GM23338 (cell line): ENCODE measurements around the gene P2RY8. TPM values are rescaled to one million over a fixed set of nuclear protein-coding genes. Genes with fewer than 3 reads are reported as not detected.

Experiments
- ATAC-seq: fragments of 200-7000 bp; cut with Tn5 transposase; 3 replicates; pipeline ENCODE4 v1.9.1; 2020
- DNase-seq: peaks from one replicate; pipeline ENCODE4 v3.0.0-alpha.2; 2015; ENCODE audit warnings: low spot score
- H2AFZ ChIP-seq: fragments of 200-600 bp; sonication (generic); 2 replicates; pipeline ENCODE4 v1.8.0; 2016; ENCODE audit warnings: antibody characterized with exemption, mild to moderate bottlenecking, moderate library complexity
- H3F3A ChIP-seq: fragments of 200-600 bp; sonication (generic); replicated peaks from 2 replicates; pipeline ENCODE4 v1.8.0; 2017; ENCODE audit warnings: antibody characterized with exemption, mixed run types, low read depth
- H3K27ac ChIP-seq: fragments of 200-600 bp; sonication (generic); 2 replicates; pipeline ENCODE4 v1.6.1; 2016; ENCODE audit warnings: low read depth
- H3K27me3 ChIP-seq: fragments of 200-600 bp; sonication (generic); 2 replicates; pipeline ENCODE4 v1.8.0; 2016; ENCODE audit warnings: mild to moderate bottlenecking, mixed run types, moderate library complexity; ENCODE audit not compliant: insufficient read depth
- H3K36me3 ChIP-seq: fragments of 200-600 bp; sonication (generic); 2 replicates; pipeline ENCODE4 v1.8.0; 2016; ENCODE audit warnings: mild to moderate bottlenecking; ENCODE audit not compliant: insufficient read depth
- H3K4me1 ChIP-seq: fragments of 200-600 bp; sonication (generic); 2 replicates; pipeline ENCODE4 v1.8.0; 2016; ENCODE audit warnings: mild to moderate bottlenecking, moderate library complexity; ENCODE audit not compliant: insufficient read depth
- H3K4me2 ChIP-seq: fragments of 200-600 bp; sonication (generic); 2 replicates; pipeline ENCODE4 v1.7.1; 2017; ENCODE audit warnings: mixed run types
- H3K4me3 ChIP-seq: fragments of 200-600 bp; sonication (generic); 2 replicates; pipeline ENCODE4 v1.6.1; 2016; ENCODE audit warnings: mixed run types
- H3K79me2 ChIP-seq: fragments of 200-600 bp; sonication (generic); replicated peaks from 2 replicates; pipeline ENCODE4 v1.8.0; 2017; ENCODE audit warnings: mild to moderate bottlenecking; ENCODE audit not compliant: insufficient read depth
- H3K9me2 ChIP-seq: fragments of 200-600 bp; sonication (generic); 2 replicates; pipeline ENCODE4 v1.8.0; 2017; ENCODE audit not compliant: insufficient read depth
- H4K20me1 ChIP-seq: fragments of 200-600 bp; sonication (generic); replicated peaks from 2 replicates; pipeline ENCODE4 v1.8.0; 2017; ENCODE audit warnings: mild to moderate bottlenecking; ENCODE audit not compliant: insufficient read depth
- H3K27ac Mint-ChIP-seq: 2 replicates; pipeline ENCODE4 v1.8.0; 2020; ENCODE audit warnings: inconsistent platforms, mild to moderate bottlenecking, moderate library complexity, mixed read lengths
- H3K27me3 Mint-ChIP-seq: 3 replicates; pipeline ENCODE4 v1.8.0; 2022; ENCODE audit warnings: low read depth, mild to moderate bottlenecking, moderate library complexity, mixed read lengths, inconsistent platforms; ENCODE audit not compliant: insufficient read depth, poor library complexity
- H3K36me3 Mint-ChIP-seq: 3 replicates; pipeline ENCODE4 v1.8.0; 2021; ENCODE audit warnings: low read depth, mild to moderate bottlenecking, inconsistent platforms, moderate library complexity, mixed read lengths
- H3K4me1 Mint-ChIP-seq: 3 replicates; pipeline ENCODE4 v1.8.0; 2020; ENCODE audit warnings: mild to moderate bottlenecking, inconsistent platforms, mixed read lengths
- H3K4me3 Mint-ChIP-seq: 3 replicates; pipeline ENCODE4 v1.8.0; 2021; ENCODE audit warnings: moderate library complexity, mild to moderate bottlenecking, inconsistent platforms, mixed read lengths
- H3K9me3 Mint-ChIP-seq: 3 replicates; pipeline ENCODE4 v1.8.0; 2020; ENCODE audit warnings: moderate library complexity, mild to moderate bottlenecking, inconsistent platforms, mixed read lengths
- ETS1 ChIP-seq: IDR thresholded peaks from 2 replicates; pipeline ENCODE4 v1.6.1; 2016; ENCODE audit warnings: antibody characterized with exemption
- EZH2 ChIP-seq: fragments of 200-600 bp; sonication (generic); IDR thresholded peaks from one replicate; pipeline ENCODE4 v1.8.0; 2017; ENCODE audit warnings: antibody characterized with exemption, mild to moderate bottlenecking, low read depth; ENCODE audit not compliant: unreplicated experiment
- EZH2phosphoT487 ChIP-seq: fragments of 200-600 bp; sonication (generic); IDR thresholded peaks from one replicate; pipeline ENCODE4 v1.8.1; 2018; ENCODE audit warnings: antibody characterized with exemption; ENCODE audit not compliant: unreplicated experiment
- JUNB ChIP-seq: IDR thresholded peaks from one replicate; pipeline ENCODE4 v1.6.1; 2016; ENCODE audit warnings: antibody characterized with exemption; ENCODE audit not compliant: unreplicated experiment
- NANOG ChIP-seq: IDR thresholded peaks from 2 replicates; pipeline ENCODE4 v1.6.1; 2016; ENCODE audit warnings: antibody characterized with exemption, borderline replicate concordance
- POLR2AphosphoS5 ChIP-seq: IDR thresholded peaks from 2 replicates; pipeline ENCODE4 v1.6.1; 2016; ENCODE audit warnings: antibody characterized with exemption, low read depth
- STAT1 ChIP-seq: IDR thresholded peaks from one replicate; pipeline ENCODE4 v1.6.1; 2016; ENCODE audit warnings: antibody characterized with exemption; ENCODE audit not compliant: unreplicated experiment
- ZNF114 ChIP-seq: fragments of 250-450 bp; sonication (Bioruptor Pico); IDR thresholded peaks from 2 replicates; pipeline ENCODE4 v1.5.0; 2020; ENCODE audit warnings: mild to moderate bottlenecking, moderate library complexity
- ZNF331 ChIP-seq: fragments of 250-450 bp; sonication (Bioruptor Pico); IDR thresholded peaks from 2 replicates; pipeline ENCODE4 v1.5.0; 2020; ENCODE audit warnings: low read depth, mild to moderate bottlenecking, moderate library complexity
- polyA plus RNA-seq: library from polyadenylated mRNA; unstranded; fragments of >200 nt; fragmentation: Nextera tagmentation; extraction: Ambion mirVana; gene quantifications from 2 replicates; pipeline ENCODE4 v1.2.1, GENCODE V29; 2016
- total RNA-seq: library from RNA; depleted of rRNA; stranded (reverse); fragments of >200 nt; shearing (Covaris generic); gene quantifications from 2 replicates; pipeline ENCODE4 v1.2.3, GENCODE V29; 2014
- TF ChIP-seq, protein P1 (sequence below): fragments of 250-450 bp; sonication (Bioruptor Pico); IDR thresholded peaks from 2 replicates; pipeline ENCODE4 v1.5.0; 2020; ENCODE audit warnings: mild to moderate bottlenecking, moderate library complexity
- TF ChIP-seq, protein P2 (sequence below), 2 experiments: fragments of 200-600 bp in 1 of 2; sonication (generic) in 1 of 2; conservative IDR thresholded peaks; 2 replicates each; pipeline versions ENCODE4 v1.5.1 to v1.6.1; 2016 to 2017; ENCODE audit warnings: antibody characterized with exemption in 2 of 2, low read depth in 2 of 2, mild to moderate bottlenecking in 2 of 2, moderate library complexity in 1 of 2

Gene P2RY8
- total and polyA plus RNA-seq, 2 experiments from 2014 or later = 0.24 TPM; not detected in 1

GRCh38 chrX:1476682-1477081 lies 60.3 kb downstream of the P2RY8 start (continued):
- TF ChIP-seq ETS1 (no peak), JUNB (no peak), POLR2AphosphoS5 (no peak)

DNA sequence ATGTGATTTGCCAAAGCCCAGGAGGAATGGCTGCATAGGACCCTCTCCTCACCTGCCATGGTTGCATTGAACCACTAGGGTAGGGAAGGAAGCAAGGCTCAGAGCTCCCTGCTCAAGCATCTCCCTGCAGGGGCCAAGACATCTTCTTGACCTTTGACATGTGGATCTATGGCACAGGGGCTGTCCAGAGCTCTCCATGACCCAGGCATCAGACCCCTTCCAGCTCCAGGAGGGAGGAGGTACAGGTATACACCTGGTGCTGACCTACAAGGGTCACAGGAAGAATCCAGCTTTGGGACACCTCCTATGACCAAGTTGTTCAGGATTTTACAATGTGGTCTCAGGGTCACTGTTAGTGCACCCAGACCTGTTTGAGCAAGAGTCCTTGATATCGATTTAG lies 61.1 kb downstream of the P2RY8 start:
- Mint-ChIP-seq H3K9me3 (peaks cover 87% of the 10 kb centered on the region), H3K27ac (no peak overlapping the region), H3K27me3 (peaks cover 9% of the 10 kb centered on the region), H3K4me1 (no peaks in the 10 kb centered on the region; the same call in 2 of the 3 replicates), H3K36me3 (peaks cover 33% of the 10 kb centered on the region), H3K4me3 (no peak overlapping the region)
- DNase-seq (no peak), ATAC-seq (no peak)
- H2AFZ ChIP-seq = no peak overlapping the region
- no peaks in the 10 kb centered on the region for H3K9me2 ChIP-seq
- no peaks in the 10 kb centered on the region for H3K4me1 ChIP-seq
- TF ChIP-seq ZNF114 (CRISPR knock-in tag) (no peak), NANOG (no peak), EZH2phosphoT487 (no peak)
- H4K20me1 ChIP-seq = no peaks in the 10 kb centered on the region
- H3K4me3 ChIP-seq = no peak overlapping the region
- no peaks in the 10 kb centered on the region for H3K79me2 ChIP-seq
- H3K36me3 ChIP-seq = 0 out of 2 replicates have a peak, but pooled peaks cover 4% of the 10 kb centered on the region
- H3K4me2 ChIP-seq = no peak overlapping the region
- no peak overlapping the region for H3K27ac ChIP-seq
- no peaks in the 10 kb centered on the region for H3F3A ChIP-seq
- no peaks in the 10 kb centered on the region for H3K27me3 ChIP-seq

DNA sequence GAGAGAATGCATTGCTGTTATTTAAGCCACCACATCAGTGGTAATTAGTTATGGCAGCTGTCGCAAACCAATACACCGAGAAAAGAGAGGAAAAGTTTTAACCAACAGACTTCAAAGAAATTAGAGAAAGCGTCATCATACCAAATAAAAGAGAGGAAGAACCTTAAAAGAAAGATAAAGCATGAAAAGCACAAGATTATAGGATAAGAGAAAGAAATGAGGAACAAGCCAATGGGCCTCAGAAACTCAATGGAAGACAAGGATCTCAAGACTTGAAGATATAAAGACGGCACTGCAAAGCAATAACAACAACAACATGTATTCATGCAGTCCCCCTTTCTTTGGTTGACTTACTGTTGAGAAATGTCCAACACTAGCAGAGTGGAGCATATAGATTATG lies 61.5 kb downstream of the P2RY8 start:
- no peak overlapping the region for H3K4me3 Mint-ChIP-seq
- peaks cover 86% of the 10 kb centered on the region for H3K9me3 Mint-ChIP-seq
- Histone ChIP-seq H2AFZ (no peak overlapping the region), H3K9me2 (no peaks in the 10 kb centered on the region), H3F3A (no peaks in the 10 kb centered on the region), H3K79me2 (no peaks in the 10 kb centered on the region), H3K36me3 (0 out of 2 replicates have a peak, but pooled peaks cover 4% of the 10 kb centered on the region), H3K4me1 (no peaks in the 10 kb centered on the region), H3K4me2 (no peak overlapping the region), H3K27ac (no peak overlapping the region), H3K4me3 (no peak overlapping the region), H3K27me3 (no peaks in the 10 kb centered on the region), H4K20me1 (no peaks in the 10 kb centered on the region)
- DNase-seq (no peak), ATAC-seq (no peak)
- peaks cover 33% of the 10 kb centered on the region for H3K36me3 Mint-ChIP-seq
- H3K27me3 Mint-ChIP-seq = peaks cover 8% of the 10 kb centered on the region
- no peak overlapping the region for H3K27ac Mint-ChIP-seq
- no peaks in the 10 kb centered on the region; the same call in 2 of the 3 replicates for H3K4me1 Mint-ChIP-seq
- TF ChIP-seq STAT1 (no peak), POLR2AphosphoS5 (no peak), ZNF331 (CRISPR knock-in tag) (no peak), NANOG (no peak), ETS1 (no peak), EZH2 (no peak)
- TF ChIP-seq, protein P1, sequence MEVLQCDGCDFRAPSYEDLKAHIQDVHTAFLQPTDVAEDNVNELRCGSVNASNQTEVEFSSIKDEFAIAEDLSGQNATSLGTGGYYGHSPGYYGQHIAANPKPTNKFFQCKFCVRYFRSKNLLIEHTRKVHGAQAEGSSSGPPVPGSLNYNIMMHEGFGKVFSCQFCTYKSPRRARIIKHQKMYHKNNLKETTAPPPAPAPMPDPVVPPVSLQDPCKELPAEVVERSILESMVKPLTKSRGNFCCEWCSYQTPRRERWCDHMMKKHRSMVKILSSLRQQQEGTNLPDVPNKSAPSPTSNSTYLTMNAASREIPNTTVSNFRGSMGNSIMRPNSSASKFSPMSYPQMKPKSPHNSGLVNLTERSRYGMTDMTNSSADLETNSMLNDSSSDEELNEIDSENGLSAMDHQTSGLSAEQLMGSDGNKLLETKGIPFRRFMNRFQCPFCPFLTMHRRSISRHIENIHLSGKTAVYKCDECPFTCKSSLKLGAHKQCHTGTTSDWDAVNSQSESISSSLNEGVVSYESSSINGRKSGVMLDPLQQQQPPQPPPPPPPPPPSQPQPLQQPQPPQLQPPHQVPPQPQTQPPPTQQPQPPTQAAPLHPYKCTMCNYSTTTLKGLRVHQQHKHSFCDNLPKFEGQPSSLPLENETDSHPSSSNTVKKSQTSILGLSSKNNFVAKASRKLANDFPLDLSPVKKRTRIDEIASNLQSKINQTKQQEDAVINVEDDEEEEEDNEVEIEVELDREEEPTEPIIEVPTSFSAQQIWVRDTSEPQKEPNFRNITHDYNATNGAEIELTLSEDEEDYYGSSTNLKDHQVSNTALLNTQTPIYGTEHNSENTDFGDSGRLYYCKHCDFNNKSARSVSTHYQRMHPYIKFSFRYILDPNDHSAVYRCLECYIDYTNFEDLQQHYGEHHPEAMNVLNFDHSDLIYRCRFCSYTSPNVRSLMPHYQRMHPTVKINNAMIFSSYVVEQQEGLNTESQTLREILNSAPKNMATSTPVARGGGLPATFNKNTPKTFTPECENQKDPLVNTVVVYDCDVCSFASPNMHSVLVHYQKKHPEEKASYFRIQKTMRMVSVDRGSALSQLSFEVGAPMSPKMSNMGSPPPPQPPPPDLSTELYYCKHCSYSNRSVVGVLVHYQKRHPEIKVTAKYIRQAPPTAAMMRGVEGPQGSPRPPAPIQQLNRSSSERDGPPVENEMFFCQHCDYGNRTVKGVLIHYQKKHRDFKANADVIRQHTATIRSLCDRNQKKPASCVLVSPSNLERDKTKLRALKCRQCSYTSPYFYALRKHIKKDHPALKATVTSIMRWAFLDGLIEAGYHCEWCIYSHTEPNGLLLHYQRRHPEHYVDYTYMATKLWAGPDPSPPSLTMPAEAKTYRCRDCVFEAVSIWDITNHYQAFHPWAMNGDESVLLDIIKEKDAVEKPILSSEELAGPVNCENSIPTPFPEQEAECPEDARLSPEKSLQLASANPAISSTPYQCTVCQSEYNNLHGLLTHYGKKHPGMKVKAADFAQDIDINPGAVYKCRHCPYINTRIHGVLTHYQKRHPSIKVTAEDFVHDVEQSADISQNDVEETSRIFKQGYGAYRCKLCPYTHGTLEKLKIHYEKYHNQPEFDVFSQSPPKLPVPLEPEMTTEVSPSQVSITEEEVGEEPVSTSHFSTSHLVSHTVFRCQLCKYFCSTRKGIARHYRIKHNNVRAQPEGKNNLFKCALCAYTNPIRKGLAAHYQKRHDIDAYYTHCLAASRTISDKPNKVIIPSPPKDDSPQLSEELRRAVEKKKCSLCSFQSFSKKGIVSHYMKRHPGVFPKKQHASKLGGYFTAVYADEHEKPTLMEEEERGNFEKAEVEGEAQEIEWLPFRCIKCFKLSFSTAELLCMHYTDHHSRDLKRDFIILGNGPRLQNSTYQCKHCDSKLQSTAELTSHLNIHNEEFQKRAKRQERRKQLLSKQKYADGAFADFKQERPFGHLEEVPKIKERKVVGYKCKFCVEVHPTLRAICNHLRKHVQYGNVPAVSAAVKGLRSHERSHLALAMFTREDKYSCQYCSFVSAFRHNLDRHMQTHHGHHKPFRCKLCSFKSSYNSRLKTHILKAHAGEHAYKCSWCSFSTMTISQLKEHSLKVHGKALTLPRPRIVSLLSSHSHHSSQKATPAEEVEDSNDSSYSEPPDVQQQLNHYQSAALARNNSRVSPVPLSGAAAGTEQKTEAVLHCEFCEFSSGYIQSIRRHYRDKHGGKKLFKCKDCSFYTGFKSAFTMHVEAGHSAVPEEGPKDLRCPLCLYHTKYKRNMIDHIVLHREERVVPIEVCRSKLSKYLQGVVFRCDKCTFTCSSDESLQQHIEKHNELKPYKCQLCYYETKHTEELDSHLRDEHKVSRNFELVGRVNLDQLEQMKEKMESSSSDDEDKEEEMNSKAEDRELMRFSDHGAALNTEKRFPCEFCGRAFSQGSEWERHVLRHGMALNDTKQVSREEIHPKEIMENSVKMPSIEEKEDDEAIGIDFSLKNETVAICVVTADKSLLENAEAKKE (CRISPR knock-in tag) = no peak
- TF ChIP-seq, protein P2, sequence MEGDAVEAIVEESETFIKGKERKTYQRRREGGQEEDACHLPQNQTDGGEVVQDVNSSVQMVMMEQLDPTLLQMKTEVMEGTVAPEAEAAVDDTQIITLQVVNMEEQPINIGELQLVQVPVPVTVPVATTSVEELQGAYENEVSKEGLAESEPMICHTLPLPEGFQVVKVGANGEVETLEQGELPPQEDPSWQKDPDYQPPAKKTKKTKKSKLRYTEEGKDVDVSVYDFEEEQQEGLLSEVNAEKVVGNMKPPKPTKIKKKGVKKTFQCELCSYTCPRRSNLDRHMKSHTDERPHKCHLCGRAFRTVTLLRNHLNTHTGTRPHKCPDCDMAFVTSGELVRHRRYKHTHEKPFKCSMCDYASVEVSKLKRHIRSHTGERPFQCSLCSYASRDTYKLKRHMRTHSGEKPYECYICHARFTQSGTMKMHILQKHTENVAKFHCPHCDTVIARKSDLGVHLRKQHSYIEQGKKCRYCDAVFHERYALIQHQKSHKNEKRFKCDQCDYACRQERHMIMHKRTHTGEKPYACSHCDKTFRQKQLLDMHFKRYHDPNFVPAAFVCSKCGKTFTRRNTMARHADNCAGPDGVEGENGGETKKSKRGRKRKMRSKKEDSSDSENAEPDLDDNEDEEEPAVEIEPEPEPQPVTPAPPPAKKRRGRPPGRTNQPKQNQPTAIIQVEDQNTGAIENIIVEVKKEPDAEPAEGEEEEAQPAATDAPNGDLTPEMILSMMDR (conservative IDR thresholded peaks at IDR 0.05; ENCODE audit: low read depth in 2 of 2) = no peak
